Measurements from ENCODE around the gene PM20D1.

The PM20D1 gene

DNA sequence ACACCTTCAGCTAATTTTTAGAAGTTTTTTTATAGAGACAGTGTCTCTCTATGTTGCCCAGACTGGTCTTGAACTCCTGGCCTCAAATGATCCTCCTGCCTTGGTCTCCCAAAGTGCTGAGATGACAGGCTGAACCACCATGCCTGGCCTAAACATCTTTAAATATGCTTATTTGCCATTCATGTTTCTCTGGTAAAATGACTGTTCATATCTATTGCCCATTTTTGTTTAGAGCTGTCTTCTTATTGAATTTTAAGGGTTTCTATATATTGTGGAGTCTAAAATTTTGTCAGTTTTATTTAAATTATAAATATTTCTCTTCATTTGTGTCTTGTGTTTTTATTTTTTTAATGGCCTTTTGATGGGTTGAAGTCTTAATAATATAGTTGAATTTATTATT lies 3.0 kb upstream of the PM20D1 start:
- TF ChIP-seq, protein P1, sequence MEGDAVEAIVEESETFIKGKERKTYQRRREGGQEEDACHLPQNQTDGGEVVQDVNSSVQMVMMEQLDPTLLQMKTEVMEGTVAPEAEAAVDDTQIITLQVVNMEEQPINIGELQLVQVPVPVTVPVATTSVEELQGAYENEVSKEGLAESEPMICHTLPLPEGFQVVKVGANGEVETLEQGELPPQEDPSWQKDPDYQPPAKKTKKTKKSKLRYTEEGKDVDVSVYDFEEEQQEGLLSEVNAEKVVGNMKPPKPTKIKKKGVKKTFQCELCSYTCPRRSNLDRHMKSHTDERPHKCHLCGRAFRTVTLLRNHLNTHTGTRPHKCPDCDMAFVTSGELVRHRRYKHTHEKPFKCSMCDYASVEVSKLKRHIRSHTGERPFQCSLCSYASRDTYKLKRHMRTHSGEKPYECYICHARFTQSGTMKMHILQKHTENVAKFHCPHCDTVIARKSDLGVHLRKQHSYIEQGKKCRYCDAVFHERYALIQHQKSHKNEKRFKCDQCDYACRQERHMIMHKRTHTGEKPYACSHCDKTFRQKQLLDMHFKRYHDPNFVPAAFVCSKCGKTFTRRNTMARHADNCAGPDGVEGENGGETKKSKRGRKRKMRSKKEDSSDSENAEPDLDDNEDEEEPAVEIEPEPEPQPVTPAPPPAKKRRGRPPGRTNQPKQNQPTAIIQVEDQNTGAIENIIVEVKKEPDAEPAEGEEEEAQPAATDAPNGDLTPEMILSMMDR (IDR thresholded peaks at IDR 0.05; ENCODE audit: control insufficient read depth, extremely low read depth, insufficient read depth) = no peak
- no peak overlapping the region for H3K4me3 ChIP-seq (ENCODE audit: low read depth, low read length)
- no peak for DNase-seq (ENCODE audit: low read depth)

DNA sequence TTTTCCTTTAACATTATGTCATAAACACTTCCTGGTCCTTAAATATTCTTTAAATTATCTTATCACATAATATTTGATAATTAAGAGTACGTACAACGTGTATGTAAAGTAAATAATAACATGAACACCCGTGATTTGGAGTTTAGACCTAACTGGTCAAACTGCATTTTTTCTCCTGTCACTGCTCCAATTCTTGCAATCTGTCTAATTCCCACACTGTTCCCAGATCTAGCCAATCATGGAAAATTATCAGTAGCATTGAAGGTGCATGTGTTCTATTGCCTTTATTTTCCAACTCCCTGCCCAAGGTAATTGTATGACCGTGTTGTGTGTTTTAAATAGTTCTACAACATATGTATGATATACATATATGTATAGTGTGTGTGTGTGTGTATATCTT lies 2.1 kb upstream of the PM20D1 start:
- TF ChIP-seq, protein P1 (IDR thresholded peaks at IDR 0.05; ENCODE audit: control insufficient read depth, extremely low read depth, insufficient read depth) = no peak
- no peak overlapping the region for H3K4me3 ChIP-seq (ENCODE audit: low read depth, low read length)
- DNase-seq (ENCODE audit: low read depth) = peak; percentile 47

DNA sequence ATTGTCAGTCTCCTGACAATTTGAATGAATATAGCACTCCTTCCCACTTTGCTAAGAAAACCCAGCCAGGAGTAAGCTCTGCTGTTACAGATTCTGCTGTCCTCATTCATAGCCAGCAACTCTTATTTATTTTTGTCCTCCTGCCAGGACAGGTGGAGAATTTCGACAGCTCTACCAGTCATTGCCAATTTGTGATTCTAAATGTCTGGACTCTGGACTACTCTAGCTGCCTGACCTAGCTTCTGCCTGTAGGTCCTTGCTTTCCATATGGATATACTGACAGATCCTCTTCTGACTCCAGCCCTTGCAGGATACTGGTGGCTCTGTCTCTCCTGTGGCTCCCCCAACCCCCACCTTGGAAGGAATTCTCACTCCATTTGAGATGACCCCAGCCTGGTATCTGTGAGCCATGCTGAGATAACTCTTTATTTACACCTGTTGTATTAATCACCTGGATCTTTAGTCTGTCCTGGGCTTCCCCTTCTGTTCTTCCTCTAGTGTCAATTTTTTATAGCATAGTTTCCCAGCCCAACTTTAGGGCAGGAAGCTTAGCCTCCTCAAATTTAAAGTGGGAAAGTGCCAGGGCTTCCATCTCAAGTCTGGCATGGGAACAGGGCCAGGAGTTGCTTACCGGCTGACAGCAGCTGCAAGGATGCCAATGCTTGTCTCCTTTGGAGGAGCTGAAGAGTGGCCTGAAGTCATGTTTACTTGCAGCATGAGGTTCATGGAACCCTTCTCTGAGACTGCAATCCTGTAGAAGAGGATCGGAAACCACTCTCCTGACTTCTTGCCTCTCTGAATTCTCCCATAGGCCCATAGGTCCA lies 6.7 kb downstream of the PM20D1 start:
- TF ChIP-seq, protein P1 (IDR thresholded peaks at IDR 0.05; ENCODE audit: control insufficient read depth, extremely low read depth, insufficient read depth) = no peak
- DNase-seq (ENCODE audit: low read depth) = peak; percentile 67
- no peak overlapping the region for H3K4me3 ChIP-seq (ENCODE audit: low read depth, low read length)

DNA sequence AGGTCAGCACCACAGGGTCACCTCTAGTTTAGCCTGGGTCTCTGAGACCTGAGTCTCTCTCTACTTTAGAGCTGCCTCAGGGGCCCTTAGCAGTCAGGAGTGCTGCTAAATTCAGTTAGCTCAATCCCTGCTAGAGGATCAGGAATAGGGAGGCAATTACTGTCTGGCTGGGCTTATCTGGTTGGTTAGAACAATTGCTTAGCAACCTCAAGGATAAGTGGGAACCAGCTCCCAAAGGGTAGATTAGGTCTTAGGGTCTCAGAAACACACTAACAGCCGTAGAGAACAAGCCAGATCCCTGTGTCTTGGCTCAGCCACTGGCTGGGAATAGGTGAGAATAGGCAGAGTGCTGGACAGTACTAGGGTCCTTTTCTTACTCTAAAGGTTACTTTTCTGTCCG lies 7.7 kb downstream of the PM20D1 start:
- DNase-seq (ENCODE audit: low read depth) = no peak
- TF ChIP-seq, protein P1 (IDR thresholded peaks at IDR 0.05; ENCODE audit: control insufficient read depth, extremely low read depth, insufficient read depth) = no peak
- H3K4me3 ChIP-seq (ENCODE audit: low read depth, low read length) = no peak overlapping the region

DNA sequence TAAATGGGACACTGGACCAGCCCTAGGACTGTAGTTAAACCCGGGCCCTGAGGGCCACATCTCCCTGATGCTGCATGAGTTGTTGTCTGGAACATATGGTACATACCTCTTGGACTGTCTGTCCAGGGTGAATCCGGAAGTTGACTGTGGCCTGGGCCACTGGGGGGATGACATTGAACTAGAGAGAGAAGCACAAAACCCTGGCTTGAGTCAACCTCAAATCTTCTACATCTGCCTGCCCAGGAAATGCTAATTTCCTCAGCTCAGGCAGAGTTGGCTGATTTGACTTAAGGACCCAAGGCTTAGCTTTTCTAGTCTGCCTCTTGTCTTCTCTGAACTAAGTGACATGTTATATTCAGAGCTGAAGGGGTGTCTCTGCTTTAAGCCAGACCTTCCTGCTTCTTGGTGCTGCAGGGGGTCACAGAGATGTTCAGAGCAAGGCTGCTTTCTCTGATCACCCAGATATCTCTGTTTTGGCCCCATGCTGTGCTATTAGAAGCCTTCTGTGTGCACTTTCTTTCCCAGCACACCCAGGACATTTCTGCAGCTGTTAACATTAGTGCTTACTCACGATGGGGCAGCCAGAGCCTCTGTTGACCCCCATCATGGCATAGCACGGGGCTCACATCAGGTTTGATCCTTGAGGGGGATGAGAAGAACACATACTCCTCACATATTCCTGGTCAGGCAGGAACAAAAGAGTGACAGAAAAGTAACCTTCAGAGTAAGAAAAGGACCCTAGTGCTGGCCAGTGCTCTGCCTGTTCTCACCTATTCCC lies 9.6 kb downstream of the PM20D1 start:
- TF ChIP-seq, protein P1 (IDR thresholded peaks at IDR 0.05; ENCODE audit: control insufficient read depth, extremely low read depth, insufficient read depth) = no peak
- no peak overlapping the region for H3K4me3 ChIP-seq (ENCODE audit: low read depth, low read length)
- no peak for DNase-seq (ENCODE audit: low read depth)

DNA sequence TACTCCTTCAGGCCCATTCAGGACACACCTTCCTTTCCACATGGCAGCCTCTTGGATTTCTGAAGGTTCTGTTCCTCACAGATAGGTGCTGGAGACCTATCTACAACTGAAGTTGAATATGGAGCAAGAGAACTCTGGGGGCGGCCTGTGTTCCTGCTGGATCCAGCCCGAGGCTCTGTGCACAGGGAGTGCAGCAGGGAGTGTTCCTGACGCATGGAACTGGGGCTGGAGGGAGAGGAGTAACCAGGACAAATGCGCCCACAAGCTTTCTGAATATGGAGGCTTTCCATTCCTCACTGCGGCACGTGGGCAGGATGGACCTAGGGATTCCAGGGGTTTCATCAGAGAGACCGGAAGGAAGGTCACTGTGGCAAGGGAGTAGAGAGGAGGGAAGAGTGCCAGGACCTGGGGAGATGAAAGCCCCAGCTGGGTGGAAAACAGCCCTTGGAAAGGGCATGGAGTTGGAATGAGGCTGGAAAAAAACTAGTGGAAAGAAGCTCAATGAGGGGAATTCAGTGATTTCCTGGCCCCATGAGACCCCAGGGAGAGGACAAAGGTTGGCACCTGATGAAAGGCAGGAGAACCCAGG lies 12.5 kb downstream of the PM20D1 start:
- no peak for DNase-seq (ENCODE audit: low read depth)

More for the DNA sequence above, 12.5 kb downstream of the PM20D1 start:
- H3K4me3 ChIP-seq (ENCODE audit: low read depth, low read length) = no peak overlapping the region
- TF ChIP-seq, protein P1 (IDR thresholded peaks at IDR 0.05; ENCODE audit: control insufficient read depth, extremely low read depth, insufficient read depth) = no peak

Measured in LNCaP clone FGC (cell line).